DMS153 treated with DMSO at 0.1 percent for 48 hours (cell line): ENCODE measurements around the gene THRAP3.

Experiments used
- DNase-seq: peaks from one replicate; lab custom pipeline; 2025; ENCODE audit not compliant: unreplicated experiment; lab: John Stamatoyannopoulos, UW

Gene THRAP3

GRCh38 chr1:36323636-36324352, 99.6 kb downstream of the THRAP3 start, which contains the start of gene EVA1B:
EVA1B (minus strand) TSS chr1:36323645; CDS start chr1:36323037, 608 bp downstream.
- peak; percentile 16 for DNase-seq

GRCh38 chr1:36324353-36324703, 100.1 kb downstream of the THRAP3 start:
- no peak for DNase-seq

GRCh38 chr1:36326499-36326898, 102.3 kb downstream of the THRAP3 start:
- DNase-seq = no peak

GRCh38 chr1:36327421-36328087, 103.3 kb downstream of the THRAP3 start:
- DNase-seq = no peak

GRCh38 chr1:36328088-36328480, 103.8 kb downstream of the THRAP3 start:
- no peak for DNase-seq

- peak; percentile 32 for DNase-seq
Observed at GRCh38 chr1:36328713-36329112, 104.5 kb downstream of the THRAP3 start.

- no peak for DNase-seq
Observed at GRCh38 chr1:36329817-36330216, 105.6 kb downstream of the THRAP3 start.

- DNase-seq = no peak
Observed at GRCh38 chr1:36330940-36331339, 106.7 kb downstream of the THRAP3 start.

GRCh38 chr1:36337830-36338229, 113.6 kb downstream of the THRAP3 start:
- DNase-seq = no peak

GRCh38 chr1:36339215-36339614, 115.0 kb downstream of the THRAP3 start:
- no peak for DNase-seq

- DNase-seq = no peak
Observed at GRCh38 chr1:36339615-36340014, 115.4 kb downstream of the THRAP3 start.

GRCh38 chr1:36341626-36342320, 117.5 kb downstream of the THRAP3 start:
- no peak for DNase-seq

GRCh38 chr1:36342426-36343185, 118.4 kb downstream of the THRAP3 start:
- peak; percentile 16 for DNase-seq

- no peak for DNase-seq
Observed at GRCh38 chr1:36343651-36344394, 119.6 kb downstream of the THRAP3 start.

- DNase-seq = no peak
Observed at GRCh38 chr1:36344395-36344680, 120.1 kb downstream of the THRAP3 start.

- DNase-seq = no peak
Observed at GRCh38 chr1:36345353-36345752, 121.1 kb downstream of the THRAP3 start.

- DNase-seq = no peak
Observed at GRCh38 chr1:36346741-36347370, 122.6 kb downstream of the THRAP3 start.

GRCh38 chr1:36349241-36349671, 125.0 kb downstream of the THRAP3 start:
- DNase-seq = no peak

- DNase-seq = no peak
Observed at GRCh38 chr1:36349839-36350238, 125.6 kb downstream of the THRAP3 start.

GRCh38 chr1:36350659-36351226, 126.5 kb downstream of the THRAP3 start:
- no peak for DNase-seq
